Type B pancreatic cell (in vitro differentiated cells): Measurements from ENCODE around the gene NRIP2. TPM values are rescaled to one million over a fixed set of nuclear protein-coding genes. Genes with fewer than 3 reads are reported as not detected.
A peak's percentile ranks its signal among the peaks of the same experiment; 100 is the strongest.

Experiments used
- DNase-seq: peaks from one replicate; pipeline ENCODE4 v3.0.0; 2021; ENCODE audit warnings: mixed read lengths; ENCODE audit not compliant: unreplicated experiment; ENCODE audit errors: extremely low spot score
- H3K27ac Mint-ChIP-seq: 2 replicates; pipeline ENCODE4 v1.8.0; 2021; ENCODE audit warnings: mild to moderate bottlenecking, mixed read lengths
- H3K27me3 Mint-ChIP-seq: 2 replicates; pipeline ENCODE4 v1.8.0; 2021; ENCODE audit warnings: mixed read lengths
- H3K36me3 Mint-ChIP-seq: 2 replicates; pipeline ENCODE4 v1.8.0; 2021; ENCODE audit warnings: mixed read lengths
- H3K4me1 Mint-ChIP-seq: one replicate; pipeline ENCODE4 v1.8.0; 2021; ENCODE audit warnings: mixed read lengths; ENCODE audit not compliant: unreplicated experiment
- H3K4me3 Mint-ChIP-seq: 2 replicates; pipeline ENCODE4 v1.8.0; 2021; ENCODE audit warnings: mild to moderate bottlenecking, mixed read lengths
- H3K9me3 Mint-ChIP-seq: 2 replicates; pipeline ENCODE4 v1.8.0; 2021; ENCODE audit warnings: mixed read lengths
- total RNA-seq: library from RNA; stranded (reverse); gene quantifications from 2 replicates; pipeline ENCODE4 v1.2.1, GENCODE V29; 2021; ENCODE audit warnings: low replicate concordance
- TF ChIP-seq, protein P1 (sequence below): fragments of 200-600 bp; sonication (generic); conservative IDR thresholded peaks from 2 replicates; pipeline ENCODE4 v1.5.0; 2021; ENCODE audit warnings: antibody characterized with exemption, mild to moderate bottlenecking

Gene NRIP2
- total RNA-seq, 1 donor from 2014 or later, result 1.2 TPM

DNA sequence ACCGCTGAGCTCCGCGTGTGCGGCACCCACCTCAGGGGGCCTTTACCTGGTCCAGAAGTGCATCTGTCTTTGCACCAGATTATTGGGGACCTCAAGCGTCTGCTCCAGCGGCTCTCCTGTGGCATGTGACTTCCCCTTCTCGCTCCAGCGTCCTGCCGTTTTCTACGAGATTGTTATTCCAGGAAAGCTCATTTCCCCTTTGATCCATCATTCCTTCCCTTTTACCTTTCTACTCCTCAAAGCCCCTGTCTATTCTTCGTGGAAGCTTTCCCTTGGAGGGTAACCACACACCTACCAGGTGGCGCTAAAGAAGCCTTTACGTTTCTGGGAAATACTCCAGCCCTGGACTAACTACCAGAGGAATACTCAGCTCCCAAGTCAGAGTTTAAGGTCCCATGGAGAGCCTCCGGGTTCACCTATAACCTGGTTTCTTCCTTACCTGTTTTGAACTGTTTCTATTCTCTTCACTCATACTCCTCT, 38.6 kb downstream of the NRIP2 start:
- Mint-ChIP-seq H3K36me3 (peaks cover 50% of the 10 kb centered on the region), H3K9me3 (no peaks in the 10 kb centered on the region), H3K27me3 (peaks cover 6% of the 10 kb centered on the region), H3K27ac (peak overlapping the region; percentile 92), H3K4me3 (peak overlapping the region; percentile 95), H3K4me1 (no peaks in the 10 kb centered on the region)
- DNase-seq, result no peak
- TF ChIP-seq, protein P1, sequence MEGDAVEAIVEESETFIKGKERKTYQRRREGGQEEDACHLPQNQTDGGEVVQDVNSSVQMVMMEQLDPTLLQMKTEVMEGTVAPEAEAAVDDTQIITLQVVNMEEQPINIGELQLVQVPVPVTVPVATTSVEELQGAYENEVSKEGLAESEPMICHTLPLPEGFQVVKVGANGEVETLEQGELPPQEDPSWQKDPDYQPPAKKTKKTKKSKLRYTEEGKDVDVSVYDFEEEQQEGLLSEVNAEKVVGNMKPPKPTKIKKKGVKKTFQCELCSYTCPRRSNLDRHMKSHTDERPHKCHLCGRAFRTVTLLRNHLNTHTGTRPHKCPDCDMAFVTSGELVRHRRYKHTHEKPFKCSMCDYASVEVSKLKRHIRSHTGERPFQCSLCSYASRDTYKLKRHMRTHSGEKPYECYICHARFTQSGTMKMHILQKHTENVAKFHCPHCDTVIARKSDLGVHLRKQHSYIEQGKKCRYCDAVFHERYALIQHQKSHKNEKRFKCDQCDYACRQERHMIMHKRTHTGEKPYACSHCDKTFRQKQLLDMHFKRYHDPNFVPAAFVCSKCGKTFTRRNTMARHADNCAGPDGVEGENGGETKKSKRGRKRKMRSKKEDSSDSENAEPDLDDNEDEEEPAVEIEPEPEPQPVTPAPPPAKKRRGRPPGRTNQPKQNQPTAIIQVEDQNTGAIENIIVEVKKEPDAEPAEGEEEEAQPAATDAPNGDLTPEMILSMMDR, result no peak

DNA sequence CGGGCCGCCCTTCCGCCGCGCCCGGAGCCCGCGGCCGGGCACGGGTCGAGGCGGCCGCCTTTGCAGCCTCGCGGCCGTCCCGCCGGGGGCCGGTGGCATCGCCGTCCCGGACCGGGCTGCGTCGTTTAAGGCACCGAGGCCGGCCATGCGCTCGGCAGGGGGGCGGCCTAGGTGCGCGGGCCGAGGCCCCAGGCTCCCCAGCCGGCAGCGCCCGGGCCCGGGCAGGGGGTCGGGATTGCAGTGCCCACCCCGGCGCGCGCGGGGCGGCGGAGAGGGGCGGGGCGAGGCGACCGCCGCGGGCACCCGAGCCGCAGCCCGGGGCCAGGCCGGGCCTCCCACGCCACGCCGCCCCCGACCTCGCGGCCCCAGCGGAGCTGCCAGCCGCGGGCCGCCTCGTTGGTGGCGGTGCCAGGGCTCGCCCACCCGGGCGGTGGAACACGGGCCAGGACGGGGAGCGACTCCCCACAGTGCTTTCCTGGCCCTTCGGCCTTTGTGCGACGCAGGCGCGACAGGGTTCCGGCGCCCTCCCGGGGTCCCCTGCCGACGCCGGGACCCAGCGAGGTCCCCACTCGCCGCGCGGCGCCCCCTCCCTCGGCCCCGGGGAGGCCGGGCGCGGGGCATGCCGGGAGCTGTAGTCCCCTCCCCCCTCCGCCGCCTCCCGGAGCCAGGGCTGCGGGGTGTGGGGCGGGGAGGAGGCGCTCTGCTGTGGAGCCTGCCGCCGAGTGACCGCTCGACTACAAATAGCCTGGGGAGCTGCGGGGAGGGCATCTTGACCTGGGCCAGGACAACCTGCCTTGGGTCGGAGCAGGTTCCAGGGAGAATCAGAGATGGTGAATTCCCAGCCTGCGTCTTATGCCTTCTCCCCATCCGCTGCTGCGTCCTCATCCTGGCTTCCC, 39.3 kb downstream of the NRIP2 start:
- TF ChIP-seq, protein P1, result no peak
- Mint-ChIP-seq H3K36me3 (peaks cover 45% of the 10 kb centered on the region), H3K27me3 (peaks cover 6% of the 10 kb centered on the region), H3K4me1 (no peaks in the 10 kb centered on the region), H3K27ac (peak overlapping the region; percentile 92), H3K4me3 (peak overlapping the region; percentile 95), H3K9me3 (no peaks in the 10 kb centered on the region)
- DNase-seq, result peak; percentile 79

DNA sequence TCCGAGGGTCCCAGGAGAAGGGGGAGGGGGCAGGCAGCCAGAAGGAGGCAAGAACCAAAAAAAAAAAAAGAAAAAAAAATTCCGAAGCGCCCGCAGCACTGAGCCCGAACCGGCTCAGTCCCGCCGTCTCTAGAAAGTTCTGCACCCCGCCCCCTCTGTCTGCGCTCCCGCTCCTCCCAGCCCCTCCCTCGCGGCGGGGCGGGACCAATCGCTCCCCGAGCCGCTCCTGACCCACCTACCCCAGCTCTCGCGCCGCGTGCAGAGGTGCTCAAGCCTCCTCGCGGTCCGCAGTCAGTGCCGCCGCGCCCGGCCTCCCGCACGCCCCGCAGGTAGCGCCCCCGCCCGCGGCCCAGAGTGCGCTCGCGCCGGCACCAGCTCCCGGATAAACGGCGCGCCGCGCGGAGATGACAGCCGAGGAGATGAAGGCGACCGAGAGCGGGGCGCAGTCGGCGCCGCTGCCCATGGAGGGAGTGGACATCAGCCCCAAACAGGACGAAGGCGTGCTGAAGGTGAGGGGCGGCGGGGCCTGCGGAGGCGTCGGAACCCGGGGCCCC, 40.0 kb downstream of the NRIP2 start, which contains the start of gene FKBP4:
TSS of gene FKBP4 (plus strand) at position 235 of the 554 bp plus-strand sequence. CDS start at position 405, 170 bp downstream.
- TF ChIP-seq, protein P1, result no peak
- Mint-ChIP-seq H3K4me1 (no peaks in the 10 kb centered on the region), H3K27ac (peak within 1 kb of the TSS; percentile 57), H3K36me3 (peaks cover 38% of the 10 kb centered on the region), H3K4me3 (peak within 1 kb of the TSS; percentile 95), H3K27me3 (peaks cover 6% of the 10 kb centered on the region), H3K9me3 (no peaks in the 10 kb centered on the region)
- peak; percentile 87 for DNase-seq

DNA sequence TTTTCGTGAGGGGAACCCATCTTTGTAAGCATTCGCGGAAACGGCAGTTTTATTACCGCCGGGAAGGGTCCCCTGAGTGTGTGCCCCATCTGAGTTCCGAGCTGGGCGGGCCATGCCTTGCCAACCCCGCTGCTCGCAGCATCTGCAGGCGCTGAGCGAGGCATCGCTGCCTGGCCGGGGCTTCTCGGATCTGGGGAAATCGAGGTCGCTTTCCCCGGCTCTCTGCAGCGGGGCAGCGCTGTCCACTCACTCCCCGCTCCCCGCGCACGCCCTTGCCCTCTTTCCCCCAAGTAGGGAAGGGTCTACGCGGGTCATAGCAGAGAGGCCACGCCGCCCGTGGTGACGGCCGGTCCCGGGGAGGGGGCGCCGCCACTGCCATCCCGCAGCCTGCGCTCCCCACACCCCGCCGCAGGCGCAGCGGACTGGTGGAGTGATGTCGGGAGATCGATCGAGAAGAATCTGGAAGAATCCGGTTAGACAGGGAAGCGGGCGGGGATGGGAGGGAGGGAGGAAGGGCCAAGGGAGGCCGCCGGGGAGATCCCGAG, 40.6 kb downstream of the NRIP2 start:
- TF ChIP-seq, protein P1, result no peak
- no peak for DNase-seq
- Mint-ChIP-seq H3K9me3 (no peaks in the 10 kb centered on the region), H3K4me3 (peak overlapping the region; percentile 85), H3K27ac (peak overlapping the region; percentile 57), H3K36me3 (peaks cover 32% of the 10 kb centered on the region), H3K27me3 (peaks cover 8% of the 10 kb centered on the region), H3K4me1 (no peaks in the 10 kb centered on the region)

DNA sequence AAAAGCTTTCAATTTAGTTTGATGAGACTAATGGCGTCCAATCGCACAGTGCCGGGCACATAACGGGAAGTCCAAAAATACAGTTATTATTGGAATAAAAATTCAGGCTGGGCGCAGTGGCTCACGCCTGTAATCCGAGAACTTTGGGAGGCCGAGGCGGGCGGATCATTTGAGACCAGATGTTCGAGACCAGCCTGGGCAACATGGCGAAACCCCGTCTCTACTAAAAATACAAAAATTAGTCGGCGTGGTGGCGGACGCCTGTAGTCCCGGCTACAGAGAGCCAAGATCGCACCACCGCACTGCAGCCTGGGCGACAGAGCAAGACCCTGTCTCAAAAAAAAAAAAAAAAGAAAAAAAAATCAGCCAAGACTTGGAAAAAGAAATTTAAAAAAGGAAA, 41.3 kb downstream of the NRIP2 start:
- peak overlapping the region; percentile 85 for H3K4me3 Mint-ChIP-seq
- DNase-seq, result no peak
- peaks cover 14% of the 10 kb centered on the region for H3K27me3 Mint-ChIP-seq
- no peaks in the 10 kb centered on the region for H3K9me3 Mint-ChIP-seq
- H3K36me3 Mint-ChIP-seq, result peaks cover 25% of the 10 kb centered on the region
- peak overlapping the region; percentile 1 for H3K27ac Mint-ChIP-seq
- H3K4me1 Mint-ChIP-seq, result no peaks in the 10 kb centered on the region
- TF ChIP-seq, protein P1, result no peak
